Measurements from ENCODE around the gene DCXR.

DCXR gene

GRCh38 chr17:82018989-82019689 is 18.4 kb downstream of the DCXR start:
- Histone ChIP-seq H3K36me3 (peaks cover 9% of the 10 kb centered on the region), H3K4me3 (ENCODE audit: low read depth in 1 of 2, low read length in 1 of 2) (no peak overlapping the region), H3K27ac (no peak overlapping the region), H3K27me3 (no peaks in the 10 kb centered on the region), H3K4me1 (ENCODE audit: control insufficient read depth in 1 of 2, insufficient read depth in 1 of 2, low read depth in 1 of 2, low read length in 1 of 2) (peaks cover 24 to 26% of the 10 kb centered on the region in 2 experiments), H3K9me3 (no peaks in the 10 kb centered on the region)
- no peak for TF ChIP-seq CTCF (IDR thresholded peaks at IDR 0.05)

GRCh38 chr17:82018152-82018988 is 19.1 kb downstream of the DCXR start:
- no peak for TF ChIP-seq CTCF (IDR thresholded peaks at IDR 0.05)
- peaks cover 17 to 18% of the 10 kb centered on the region in 2 experiments for H3K4me1 ChIP-seq (ENCODE audit: control insufficient read depth in 1 of 2, insufficient read depth in 1 of 2, low read depth in 1 of 2, low read length in 1 of 2)
- peaks cover 9% of the 10 kb centered on the region for H3K36me3 ChIP-seq
- H3K27ac ChIP-seq, result no peak overlapping the region
- H3K9me3 ChIP-seq, result no peaks in the 10 kb centered on the region
- no peaks in the 10 kb centered on the region for H3K27me3 ChIP-seq
- no peak overlapping the region for H3K4me3 ChIP-seq (ENCODE audit: low read depth in 1 of 2, low read length in 1 of 2)

- H3K4me1 ChIP-seq (ENCODE audit: control insufficient read depth in 1 of 2, insufficient read depth in 1 of 2, low read depth in 1 of 2, low read length in 1 of 2), result peaks cover 15% of the 10 kb centered on the region in 2 experiments
- H3K27ac ChIP-seq, result no peak overlapping the region
- TF ChIP-seq CTCF (IDR thresholded peaks at IDR 0.05), result no peak
- H3K9me3 ChIP-seq, result no peaks in the 10 kb centered on the region
- no peak overlapping the region for H3K4me3 ChIP-seq (ENCODE audit: low read depth in 1 of 2, low read length in 1 of 2)
- peaks cover 9% of the 10 kb centered on the region for H3K36me3 ChIP-seq
- no peaks in the 10 kb centered on the region for H3K27me3 ChIP-seq
Observed at GRCh38 chr17:82017612-82018151, 19.8 kb downstream of the DCXR start.

- Histone ChIP-seq H3K9me3 (no peaks in the 10 kb centered on the region), H3K4me3 (ENCODE audit: low read depth in 1 of 2, low read length in 1 of 2) (no peak overlapping the region), H3K4me1 (ENCODE audit: control insufficient read depth in 1 of 2, insufficient read depth in 1 of 2, low read depth in 1 of 2, low read length in 1 of 2) (peaks cover 9 to 10% of the 10 kb centered on the region in 2 experiments), H3K27me3 (no peaks in the 10 kb centered on the region), H3K27ac (no peak overlapping the region), H3K36me3 (peaks cover 13% of the 10 kb centered on the region)
- TF ChIP-seq CTCF (IDR thresholded peaks at IDR 0.05), result no peak
Observed at GRCh38 chr17:82016875-82017459, 20.5 kb downstream of the DCXR start.

- no peak for TF ChIP-seq CTCF (IDR thresholded peaks at IDR 0.05)
- Histone ChIP-seq H3K27ac (no peak overlapping the region), H3K36me3 (peaks cover 20% of the 10 kb centered on the region), H3K4me3 (ENCODE audit: low read depth in 1 of 2, low read length in 1 of 2) (no peak overlapping the region), H3K27me3 (no peaks in the 10 kb centered on the region), H3K4me1 (ENCODE audit: control insufficient read depth in 1 of 2, insufficient read depth in 1 of 2, low read depth in 1 of 2, low read length in 1 of 2) (peaks cover 2 to 3% of the 10 kb centered on the region in 2 experiments), H3K9me3 (no peaks in the 10 kb centered on the region)
Observed at GRCh38 chr17:82016061-82016874, 21.2 kb downstream of the DCXR start.
